T-helper 1 cell treated with Interleukin-12 subunit alpha and Interleukin-12 subunit beta and Interleukin-4 antibody, amounts not matched to agents 30 μg/mL and 1 μg/mL, for 36 hours (primary cell): ENCODE data around the gene BRAF.
"Not testable (repeated sequence)": the region's sequence is repeated elsewhere in the genome, so short reads cannot be mapped to it uniquely, and the experiment has no call there.

Experiments used
- H3K27ac Mint-ChIP-seq: one replicate; pipeline ENCODE4 v1.8.0; 2021; ENCODE audit warnings: mild to moderate bottlenecking, mixed read lengths
- H3K27me3 Mint-ChIP-seq: one replicate; pipeline ENCODE4 v1.8.0; 2021; ENCODE audit warnings: low read depth, mixed read lengths
- H3K36me3 Mint-ChIP-seq: one replicate; pipeline ENCODE4 v1.8.0; 2021; ENCODE audit warnings: low read depth, mixed read lengths
- H3K4me1 Mint-ChIP-seq: one replicate; pipeline ENCODE4 v1.8.0; 2021; ENCODE audit warnings: low read depth, mixed read lengths
- H3K4me3 Mint-ChIP-seq: one replicate; pipeline ENCODE4 v1.8.0; 2021; ENCODE audit warnings: mild to moderate bottlenecking, moderate library complexity, mixed read lengths
- H3K9me3 Mint-ChIP-seq: one replicate; pipeline ENCODE4 v1.8.0; 2021; ENCODE audit warnings: mixed read lengths

The BRAF gene

DNA sequence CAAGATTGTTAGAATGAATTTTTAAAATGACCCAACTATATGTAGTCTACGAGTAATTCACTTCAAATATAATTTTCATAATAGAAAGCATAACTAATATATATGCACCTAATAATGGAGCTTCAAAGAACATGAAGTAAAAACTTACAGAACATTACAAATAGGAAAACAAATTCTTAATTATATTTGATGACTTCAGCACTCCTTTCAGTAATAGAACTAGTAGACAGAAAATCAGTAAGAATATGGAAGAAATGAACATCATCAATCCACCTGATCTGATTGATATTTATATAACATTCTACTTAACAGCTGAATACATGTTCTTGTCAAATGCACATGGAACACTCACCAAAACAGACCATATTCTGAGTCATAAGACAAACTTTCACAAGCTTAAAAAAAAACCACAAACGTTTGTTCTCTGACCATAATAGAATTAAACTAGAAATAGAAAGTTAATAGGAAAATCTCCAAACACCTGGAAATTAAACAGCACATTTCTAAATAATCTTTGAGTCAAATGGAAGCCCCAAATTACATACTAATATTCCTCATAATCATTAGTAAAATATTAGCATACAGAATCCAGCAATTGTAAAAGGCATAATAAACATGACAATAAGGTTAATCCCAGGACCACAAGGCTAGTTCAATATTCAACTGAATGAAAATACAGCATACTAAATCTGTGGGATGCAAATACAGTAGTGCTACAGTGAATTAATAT, 48.0 kb downstream of the BRAF start:
- Mint-ChIP-seq H3K36me3 (peaks cover 12% of the 10 kb centered on the region), H3K4me1 (peaks cover 23% of the 10 kb centered on the region), H3K27ac (no peak overlapping the region), H3K27me3 (peaks cover 5% of the 10 kb centered on the region), H3K9me3 (peaks cover 3% of the 10 kb centered on the region), H3K4me3 (no peak overlapping the region)

DNA sequence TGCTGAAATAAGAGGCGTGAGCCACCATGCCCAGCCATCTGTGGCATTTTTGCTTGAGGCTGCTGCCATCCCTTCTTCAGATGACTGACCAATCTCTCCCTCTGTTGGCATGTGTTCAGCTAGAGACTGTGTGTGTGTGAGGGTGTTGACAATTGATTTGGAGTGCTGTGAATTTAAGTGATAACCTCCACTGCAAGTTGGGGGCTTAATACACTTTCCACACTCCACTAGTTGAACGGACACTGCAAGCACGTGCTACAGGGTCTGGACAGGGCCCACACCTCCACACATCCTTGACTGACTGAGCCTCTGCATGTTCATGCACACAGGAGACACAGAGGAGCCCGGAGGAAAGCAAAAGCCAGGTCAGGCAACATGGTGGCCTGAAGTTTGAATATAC, 51.3 kb downstream of the BRAF start:
- Mint-ChIP-seq H3K36me3 (peaks cover 13% of the 10 kb centered on the region), H3K27me3 (peaks cover 5% of the 10 kb centered on the region), H3K4me1 (peaks cover 29% of the 10 kb centered on the region), H3K27ac (peak overlapping the region; percentile 2), H3K9me3 (peaks cover 3% of the 10 kb centered on the region), H3K4me3 (no peak overlapping the region)

DNA sequence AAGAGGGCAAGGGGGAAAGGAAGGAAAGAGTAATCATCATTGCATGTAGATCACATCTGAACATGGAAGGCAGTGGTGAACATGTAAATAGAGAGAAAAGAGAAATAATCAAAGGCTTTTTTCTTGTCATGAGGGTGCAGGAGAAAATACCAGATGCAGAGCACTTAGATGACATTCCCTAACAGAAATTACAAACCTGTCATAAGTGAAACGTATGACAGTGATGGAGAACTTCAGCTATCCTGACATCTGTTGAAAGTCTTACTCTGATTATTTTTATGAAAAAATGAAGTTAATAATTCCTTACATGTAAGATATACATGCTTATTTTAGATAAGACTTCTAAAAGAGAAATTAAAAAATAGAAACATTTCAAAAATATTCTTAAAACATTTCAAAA, 54.7 kb downstream of the BRAF start:
- Mint-ChIP-seq H3K36me3 (peaks cover 11% of the 10 kb centered on the region), H3K4me1 (peaks cover 18% of the 10 kb centered on the region), H3K27ac (no peak overlapping the region), H3K27me3 (no peaks in the 10 kb centered on the region), H3K4me3 (no peak overlapping the region), H3K9me3 (no peaks in the 10 kb centered on the region)

DNA sequence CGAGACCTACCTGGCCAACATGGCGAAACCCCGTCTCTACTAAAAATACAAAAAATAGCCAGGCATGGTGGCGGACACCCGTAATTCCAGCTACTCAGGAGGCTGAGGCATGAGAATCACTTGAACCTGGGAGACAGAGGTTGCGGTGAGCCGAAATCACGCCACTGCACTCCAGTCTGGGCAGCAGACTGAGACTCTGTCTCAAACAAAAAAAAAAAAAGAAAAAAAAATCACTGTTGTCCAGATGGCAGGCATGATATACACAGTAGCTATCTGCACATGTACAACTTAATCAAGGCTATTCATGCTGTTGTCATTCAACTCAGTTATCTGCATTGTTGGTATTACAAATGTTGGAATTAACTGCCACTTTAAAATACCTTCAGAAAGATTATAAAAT, 55.3 kb downstream of the BRAF start:
- no peak overlapping the region for H3K27ac Mint-ChIP-seq

DNA sequence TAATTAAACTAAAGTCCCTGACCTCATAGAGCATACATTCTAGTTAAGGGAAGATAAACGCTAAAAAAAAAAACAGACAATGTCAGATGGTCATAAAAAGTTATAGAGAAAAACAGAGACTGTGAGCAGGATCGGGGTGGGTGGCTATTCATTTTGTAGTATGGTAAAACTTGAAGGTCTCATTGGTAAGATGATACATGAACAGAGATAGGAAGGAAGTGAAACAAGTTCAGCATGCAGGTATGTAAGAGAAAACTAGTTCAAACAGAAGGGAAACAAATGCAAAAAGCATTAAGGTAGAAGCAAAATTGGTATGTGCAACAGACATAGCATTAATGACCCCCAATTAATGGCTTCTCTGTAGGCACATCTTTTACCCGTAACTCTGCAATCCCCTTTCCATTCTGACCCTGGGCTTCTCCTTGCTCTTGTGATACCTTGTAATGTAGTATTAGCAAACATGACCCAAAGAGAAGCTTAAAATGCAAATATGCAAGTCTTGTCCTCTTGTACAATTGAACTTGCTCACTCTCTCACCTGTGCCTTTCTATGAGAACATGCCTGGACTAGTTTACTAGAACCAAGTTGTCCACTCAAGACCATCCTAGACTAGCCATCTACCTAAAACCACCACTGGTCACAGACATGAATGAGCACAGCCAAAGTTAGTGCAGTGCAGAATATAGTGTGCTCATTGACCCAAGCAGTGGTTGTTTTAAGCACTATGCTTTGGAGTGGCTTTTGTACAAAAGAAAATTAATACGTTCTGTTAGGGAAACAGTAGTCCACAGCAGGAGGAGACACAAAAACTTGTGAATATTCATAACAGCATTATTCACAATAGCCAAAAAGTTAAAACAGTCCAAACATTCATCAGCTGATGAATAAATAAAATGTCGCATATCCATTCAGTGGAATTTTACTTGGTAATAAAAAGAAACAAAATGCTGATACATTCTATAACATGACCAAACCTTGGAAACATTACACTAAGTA, 57.0 kb downstream of the BRAF start:
- Mint-ChIP-seq H3K4me1 (peaks cover 21% of the 10 kb centered on the region), H3K27ac (no peak overlapping the region), H3K27me3 (no peaks in the 10 kb centered on the region), H3K36me3 (peaks cover 14% of the 10 kb centered on the region), H3K4me3 (no peak overlapping the region), H3K9me3 (peaks cover 13% of the 10 kb centered on the region)

More for the DNA sequence above, 55.3 kb downstream of the BRAF start:
- no peak overlapping the region for H3K4me3 Mint-ChIP-seq
- peaks cover 13% of the 10 kb centered on the region for H3K36me3 Mint-ChIP-seq
- peaks cover 5% of the 10 kb centered on the region for H3K9me3 Mint-ChIP-seq
- peaks cover 21% of the 10 kb centered on the region for H3K4me1 Mint-ChIP-seq
- no peaks in the 10 kb centered on the region for H3K27me3 Mint-ChIP-seq

DNA sequence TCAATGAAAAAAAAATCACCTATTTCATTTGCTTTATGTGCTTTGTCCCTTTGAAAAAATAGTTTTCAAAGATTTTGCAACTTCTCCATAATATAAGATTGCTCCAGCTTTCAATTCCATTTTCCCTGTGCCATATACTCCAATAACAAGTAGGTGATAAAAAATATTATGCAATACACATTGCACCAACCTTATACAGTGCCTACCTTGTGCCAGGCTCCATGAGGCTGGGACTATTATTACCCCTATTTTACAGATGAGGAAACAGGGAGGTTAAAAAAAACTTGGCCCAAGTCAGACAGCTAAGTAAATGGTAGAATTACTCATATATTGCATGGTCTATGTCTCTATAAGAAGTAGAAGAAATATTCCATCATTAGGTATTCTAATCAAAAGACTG, 57.8 kb downstream of the BRAF start:
- H3K27me3 Mint-ChIP-seq, result no peaks in the 10 kb centered on the region
- H3K9me3 Mint-ChIP-seq, result peaks cover 13% of the 10 kb centered on the region
- peaks cover 24% of the 10 kb centered on the region for H3K4me1 Mint-ChIP-seq
- H3K36me3 Mint-ChIP-seq, result peaks cover 17% of the 10 kb centered on the region
- no peak overlapping the region for H3K27ac Mint-ChIP-seq
- H3K4me3 Mint-ChIP-seq, result no peak overlapping the region

DNA sequence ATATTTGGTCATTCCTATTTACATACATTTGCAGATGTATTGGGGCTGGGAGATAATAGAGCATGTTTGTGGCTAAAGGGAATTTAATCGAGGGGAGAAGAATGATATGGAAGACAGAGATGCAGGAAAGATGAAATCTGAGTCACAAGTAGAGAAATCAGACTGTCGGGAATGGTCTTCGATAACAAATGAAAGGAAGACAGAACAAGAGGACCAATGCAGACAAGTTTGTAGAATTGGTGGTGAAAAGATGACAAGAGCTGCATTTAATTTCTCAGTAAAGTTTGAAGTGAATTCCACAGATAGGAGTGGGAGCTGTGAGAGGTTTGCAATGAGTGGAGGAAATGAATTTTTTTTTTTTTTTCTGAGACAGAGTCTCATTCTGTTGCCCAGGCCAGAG, 60.0 kb downstream of the BRAF start:
- Mint-ChIP-seq H3K36me3 (peaks cover 17% of the 10 kb centered on the region), H3K27me3 (no peaks in the 10 kb centered on the region), H3K9me3 (peaks cover 13% of the 10 kb centered on the region), H3K4me1 (peaks cover 18% of the 10 kb centered on the region), H3K27ac (no peak overlapping the region), H3K4me3 (no peak overlapping the region)

DNA sequence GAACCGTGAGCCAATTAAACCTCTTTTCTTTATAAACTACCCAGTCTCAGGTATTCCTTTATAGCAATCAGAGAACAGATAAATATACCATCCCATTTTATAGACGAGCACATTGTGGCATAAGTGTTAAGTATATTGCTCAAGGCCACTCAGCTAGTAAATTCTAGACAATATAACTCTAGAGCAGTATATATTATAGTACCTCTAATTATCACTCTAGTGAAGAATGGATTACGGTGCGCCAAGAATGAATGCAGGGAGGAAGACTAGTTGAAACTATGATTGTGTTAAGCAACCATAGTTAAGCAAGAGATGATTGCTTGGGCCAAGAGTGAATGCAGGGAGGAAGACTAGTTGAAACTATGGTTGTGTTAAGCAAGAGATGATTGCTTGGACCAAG, 60.9 kb downstream of the BRAF start:
- H3K27me3 Mint-ChIP-seq, result no peaks in the 10 kb centered on the region
- H3K27ac Mint-ChIP-seq, result no peak overlapping the region
- no peak overlapping the region for H3K4me3 Mint-ChIP-seq
- H3K4me1 Mint-ChIP-seq, result peaks cover 16% of the 10 kb centered on the region
- peaks cover 13% of the 10 kb centered on the region for H3K9me3 Mint-ChIP-seq
- peaks cover 17% of the 10 kb centered on the region for H3K36me3 Mint-ChIP-seq

DNA sequence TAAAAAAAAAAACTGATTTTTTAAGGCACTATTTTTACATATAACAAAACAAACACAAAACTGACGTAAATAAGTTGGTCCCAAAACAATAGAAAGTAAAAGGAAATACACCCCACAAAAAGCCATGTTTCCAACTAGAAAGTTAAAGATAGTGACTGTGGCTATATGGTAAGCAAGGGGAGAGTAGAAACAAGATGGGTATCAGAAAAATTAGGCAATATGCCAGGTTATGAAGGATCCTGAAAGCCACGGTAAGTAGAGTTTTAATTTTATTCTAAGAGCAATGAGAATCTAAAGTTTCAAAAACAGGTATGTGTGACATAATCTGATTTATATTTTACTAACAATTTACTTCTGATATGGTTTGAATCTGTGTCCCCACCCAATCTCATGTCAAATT, 61.5 kb downstream of the BRAF start:
- peaks cover 13% of the 10 kb centered on the region for H3K4me1 Mint-ChIP-seq
- H3K9me3 Mint-ChIP-seq, result peaks cover 13% of the 10 kb centered on the region
- no peaks in the 10 kb centered on the region for H3K27me3 Mint-ChIP-seq
- no peak overlapping the region for H3K4me3 Mint-ChIP-seq
- peaks cover 14% of the 10 kb centered on the region for H3K36me3 Mint-ChIP-seq
- no peak overlapping the region for H3K27ac Mint-ChIP-seq

DNA sequence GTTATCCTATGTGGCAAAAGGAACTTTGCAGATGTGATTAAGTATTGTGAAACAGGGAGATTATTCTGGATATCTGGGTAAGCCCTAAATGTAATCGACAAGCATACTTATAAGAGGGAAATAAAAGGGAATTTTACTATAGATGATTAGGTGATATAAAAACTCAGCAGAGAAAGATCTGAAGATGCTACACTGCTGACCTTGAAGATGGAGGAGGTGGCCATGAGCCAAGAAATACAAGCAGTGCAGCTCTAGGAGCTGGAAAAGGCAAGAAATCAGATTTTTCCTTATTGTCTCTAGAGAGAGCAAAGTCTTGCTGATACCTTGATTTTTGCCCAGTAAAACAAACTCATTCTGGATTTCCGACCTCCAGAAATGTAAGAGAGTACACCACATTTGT, 67.7 kb downstream of the BRAF start:
- H3K36me3 Mint-ChIP-seq, result peaks cover 1% of the 10 kb centered on the region
- no peak overlapping the region for H3K27ac Mint-ChIP-seq
- no peaks in the 10 kb centered on the region for H3K27me3 Mint-ChIP-seq
- peaks cover 2% of the 10 kb centered on the region for H3K4me1 Mint-ChIP-seq
- H3K4me3 Mint-ChIP-seq, result no peak overlapping the region
- no peaks in the 10 kb centered on the region for H3K9me3 Mint-ChIP-seq

DNA sequence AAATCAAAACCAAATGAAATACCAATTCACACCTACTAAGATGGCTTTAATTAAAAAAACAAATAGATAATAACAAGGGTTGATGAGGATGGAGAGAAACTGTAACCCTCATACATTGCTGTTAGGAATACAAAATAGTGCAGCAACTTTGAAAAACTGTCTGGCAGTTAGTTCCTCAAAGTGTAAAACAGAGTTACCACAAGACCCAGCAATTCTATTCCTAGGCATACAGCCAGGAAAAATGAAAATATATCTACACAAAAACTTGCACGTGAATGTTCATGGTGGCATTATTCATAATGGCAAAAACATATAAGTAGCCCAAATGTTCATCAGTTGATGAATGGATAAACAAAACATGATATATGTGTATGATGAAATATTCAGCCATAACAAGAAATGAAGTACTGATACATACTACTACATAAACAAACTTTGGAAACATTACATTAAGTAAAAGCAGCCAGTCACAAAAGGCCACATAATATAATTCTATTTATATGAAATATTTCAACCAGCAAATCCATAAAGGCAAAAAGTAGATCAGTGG, 83.5 kb downstream of the BRAF start:
- Mint-ChIP-seq H3K4me1 (no peaks in the 10 kb centered on the region), H3K36me3 (peaks cover 10% of the 10 kb centered on the region), H3K4me3 (no peak overlapping the region), H3K27ac (no peak overlapping the region), H3K9me3 (no peaks in the 10 kb centered on the region), H3K27me3 (no peaks in the 10 kb centered on the region)

DNA sequence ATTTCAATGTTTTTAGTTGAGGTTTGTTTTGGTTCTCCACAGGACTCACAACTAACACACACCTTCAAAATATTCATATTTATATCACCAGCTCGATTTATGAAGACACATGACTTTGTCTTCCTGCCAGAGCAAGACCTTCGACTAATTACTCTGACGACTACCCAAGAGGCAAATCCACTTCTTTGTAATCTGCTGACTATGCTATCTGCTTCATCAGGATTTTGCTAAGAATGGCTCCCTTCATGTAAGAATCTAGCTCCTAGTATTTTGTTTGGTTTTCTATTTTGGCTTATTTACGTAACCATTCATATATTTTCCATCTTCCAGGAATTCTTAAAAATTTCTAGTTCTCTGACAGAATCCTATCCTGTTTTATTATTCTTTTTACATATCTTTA, 93.0 kb downstream of the BRAF start:
- Mint-ChIP-seq H3K36me3 (peaks cover 10% of the 10 kb centered on the region), H3K4me3 (no peak overlapping the region), H3K27ac (no peak overlapping the region), H3K9me3 (no peaks in the 10 kb centered on the region), H3K27me3 (no peaks in the 10 kb centered on the region), H3K4me1 (peaks cover 2% of the 10 kb centered on the region)

DNA sequence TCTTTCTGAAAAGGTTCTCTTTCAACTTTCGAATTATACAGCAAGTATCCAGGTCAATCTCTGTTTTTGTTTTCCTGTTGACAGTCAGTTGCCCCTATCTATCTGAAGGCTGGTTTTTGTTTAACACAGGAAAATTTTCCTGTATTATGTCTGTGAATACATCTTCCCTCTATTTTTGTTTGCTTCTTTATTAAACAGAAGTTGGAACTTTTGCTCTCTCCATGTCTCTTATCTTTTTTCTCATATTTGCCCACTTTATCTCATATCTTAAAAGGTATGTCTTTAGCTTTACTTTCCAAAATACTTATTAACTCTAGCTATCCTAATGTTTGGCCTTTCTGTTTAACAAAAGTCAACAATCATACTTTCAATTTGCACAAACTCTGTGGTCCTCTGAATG, 95.0 kb downstream of the BRAF start:
- H3K27ac Mint-ChIP-seq, result no peak overlapping the region
- peaks cover 10% of the 10 kb centered on the region for H3K36me3 Mint-ChIP-seq
- no peaks in the 10 kb centered on the region for H3K27me3 Mint-ChIP-seq
- H3K4me1 Mint-ChIP-seq, result peaks cover 2% of the 10 kb centered on the region
- no peaks in the 10 kb centered on the region for H3K9me3 Mint-ChIP-seq
- H3K4me3 Mint-ChIP-seq, result no peak overlapping the region

DNA sequence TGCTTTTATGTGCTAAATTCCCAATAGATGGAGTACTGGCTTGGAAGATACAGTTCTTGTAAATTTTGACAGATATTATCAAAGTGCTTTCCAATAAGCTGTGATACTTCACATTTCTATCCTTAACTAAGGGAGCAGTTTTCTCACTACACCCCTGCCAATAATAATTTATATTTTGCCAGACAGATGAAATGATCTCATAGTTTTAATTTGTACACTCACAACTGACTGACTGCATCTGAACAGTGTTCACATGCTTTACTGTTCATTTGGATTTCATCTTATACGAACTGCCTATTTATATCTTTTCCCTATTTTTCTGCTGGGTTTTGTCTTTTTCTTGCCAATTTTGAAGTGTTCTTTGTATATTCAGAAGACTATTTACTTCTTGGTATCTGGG, 96.0 kb downstream of the BRAF start:
- no peak overlapping the region for H3K27ac Mint-ChIP-seq
- no peaks in the 10 kb centered on the region for H3K27me3 Mint-ChIP-seq
- H3K4me3 Mint-ChIP-seq, result no peak overlapping the region
- peaks cover 8% of the 10 kb centered on the region for H3K36me3 Mint-ChIP-seq
- H3K9me3 Mint-ChIP-seq, result no peaks in the 10 kb centered on the region
- H3K4me1 Mint-ChIP-seq, result no peaks in the 10 kb centered on the region

DNA sequence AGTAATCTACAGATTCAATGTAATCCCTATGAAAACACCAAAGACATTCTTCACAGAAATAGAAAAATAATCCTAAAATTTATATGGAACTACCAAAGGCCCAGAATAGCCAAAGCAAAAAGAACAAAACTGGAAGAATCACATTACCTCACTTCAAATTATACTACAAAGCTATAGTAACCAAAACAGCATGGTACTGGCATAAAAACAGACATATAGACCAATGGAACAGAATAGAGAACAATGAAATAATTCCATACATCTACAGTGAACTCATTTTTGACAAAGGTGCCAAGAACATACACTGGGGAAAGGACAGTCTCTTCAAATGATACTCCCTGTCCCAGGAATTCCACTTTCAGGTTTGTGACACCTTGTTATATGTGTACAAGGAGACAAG, 107.3 kb downstream of the BRAF start:
- H3K4me3 Mint-ChIP-seq, H3K9me3 Mint-ChIP-seq, H3K27me3 Mint-ChIP-seq, H3K36me3 Mint-ChIP-seq, H3K27ac Mint-ChIP-seq, H3K4me1 Mint-ChIP-seq: not testable (repeated sequence)
